Omental fat pad (tissue), 4 donors: ENCODE data around the gene THAP7. TPM values are rescaled to one million over a fixed set of nuclear protein-coding genes. Genes with fewer than 3 reads are reported as not detected.
"Not testable (repeated sequence)": the region's sequence is repeated elsewhere in the genome, so short reads cannot be mapped to it uniquely, and the experiment has no call there.

ENCODE experiments used
- ATAC-seq: fragments of 150-250 bp; one replicate; pipeline ENCODE4 v1.9.1; 2016; ENCODE audit warnings: mild to moderate bottlenecking, moderate library complexity; ENCODE audit not compliant: low FRiP score
- DNase-seq: peaks from one replicate; pipeline ENCODE4 v3.0.0-alpha.2; 2019; ENCODE audit warnings: low spot score
- total RNA-seq, 4 donors: library from RNA; depleted of rRNA; stranded (reverse); fragments of >200 nt; gene quantifications; one replicate each; pipeline ENCODE4 v1.1.0, GENCODE V29; 2016
- TF ChIP-seq, protein P1 (sequence below), 3 donors: fragments of 450-650 bp; IDR thresholded peaks; one replicate each; pipeline ENCODE4 v1.5.1; 2016 to 2017; ENCODE audit warnings: antibody characterized with exemption in 3 of 3, mild to moderate bottlenecking in 3 of 3, moderate library complexity in 2 of 3

The THAP7 gene, protein sequence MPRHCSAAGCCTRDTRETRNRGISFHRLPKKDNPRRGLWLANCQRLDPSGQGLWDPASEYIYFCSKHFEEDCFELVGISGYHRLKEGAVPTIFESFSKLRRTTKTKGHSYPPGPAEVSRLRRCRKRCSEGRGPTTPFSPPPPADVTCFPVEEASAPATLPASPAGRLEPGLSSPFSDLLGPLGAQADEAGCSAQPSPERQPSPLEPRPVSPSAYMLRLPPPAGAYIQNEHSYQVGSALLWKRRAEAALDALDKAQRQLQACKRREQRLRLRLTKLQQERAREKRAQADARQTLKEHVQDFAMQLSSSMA
- 10 to 100 TPM; 27.4 to 34.2 (median 32.8) TPM for total RNA-seq

DNA sequence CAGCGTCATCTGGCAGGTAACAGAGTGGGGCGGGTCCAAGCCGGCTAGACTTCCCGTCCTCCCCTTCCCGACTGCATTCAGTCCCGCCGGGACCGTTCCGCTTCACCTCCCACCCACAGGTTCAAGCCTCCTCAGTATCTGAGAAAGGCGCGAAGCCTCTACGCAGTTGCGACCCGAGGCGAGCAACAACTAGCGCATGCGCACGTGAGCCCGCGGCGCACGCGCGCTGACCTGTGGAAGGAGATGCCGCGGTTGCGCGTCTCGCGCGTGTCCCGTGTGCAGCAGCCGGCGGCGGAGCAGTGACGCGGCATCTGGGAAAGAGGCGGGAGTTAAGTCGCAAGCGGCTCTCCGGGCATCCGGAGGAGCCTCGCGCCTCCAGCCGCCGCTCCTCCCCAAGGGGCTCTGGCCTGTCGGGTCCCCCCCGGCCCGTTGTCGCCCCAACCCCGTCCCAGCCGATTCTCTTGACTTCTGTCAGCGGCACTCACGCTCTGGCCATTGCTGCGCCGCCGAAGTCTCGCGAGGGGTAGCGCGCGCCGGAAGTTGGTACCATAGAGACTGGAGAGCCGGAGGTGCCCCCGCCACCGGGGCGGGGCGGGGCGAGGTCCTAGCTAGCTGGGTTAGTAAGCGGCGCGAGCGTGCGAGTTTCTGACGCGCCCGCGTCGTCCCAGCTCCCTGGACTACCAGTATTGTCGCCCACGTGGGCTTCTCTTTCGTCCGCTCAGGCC is at the start of gene THAP7:
Gene THAP7 (minus strand): TSS at position 518 of the 725 bp plus-strand sequence. CDS start 207 bp downstream, at position 311.
- TF ChIP-seq, protein P1, sequence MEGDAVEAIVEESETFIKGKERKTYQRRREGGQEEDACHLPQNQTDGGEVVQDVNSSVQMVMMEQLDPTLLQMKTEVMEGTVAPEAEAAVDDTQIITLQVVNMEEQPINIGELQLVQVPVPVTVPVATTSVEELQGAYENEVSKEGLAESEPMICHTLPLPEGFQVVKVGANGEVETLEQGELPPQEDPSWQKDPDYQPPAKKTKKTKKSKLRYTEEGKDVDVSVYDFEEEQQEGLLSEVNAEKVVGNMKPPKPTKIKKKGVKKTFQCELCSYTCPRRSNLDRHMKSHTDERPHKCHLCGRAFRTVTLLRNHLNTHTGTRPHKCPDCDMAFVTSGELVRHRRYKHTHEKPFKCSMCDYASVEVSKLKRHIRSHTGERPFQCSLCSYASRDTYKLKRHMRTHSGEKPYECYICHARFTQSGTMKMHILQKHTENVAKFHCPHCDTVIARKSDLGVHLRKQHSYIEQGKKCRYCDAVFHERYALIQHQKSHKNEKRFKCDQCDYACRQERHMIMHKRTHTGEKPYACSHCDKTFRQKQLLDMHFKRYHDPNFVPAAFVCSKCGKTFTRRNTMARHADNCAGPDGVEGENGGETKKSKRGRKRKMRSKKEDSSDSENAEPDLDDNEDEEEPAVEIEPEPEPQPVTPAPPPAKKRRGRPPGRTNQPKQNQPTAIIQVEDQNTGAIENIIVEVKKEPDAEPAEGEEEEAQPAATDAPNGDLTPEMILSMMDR (IDR thresholded peaks at IDR 0.05): no peak
- DNase-seq (peak; percentile 92), ATAC-seq (peak; percentile 94)

DNA sequence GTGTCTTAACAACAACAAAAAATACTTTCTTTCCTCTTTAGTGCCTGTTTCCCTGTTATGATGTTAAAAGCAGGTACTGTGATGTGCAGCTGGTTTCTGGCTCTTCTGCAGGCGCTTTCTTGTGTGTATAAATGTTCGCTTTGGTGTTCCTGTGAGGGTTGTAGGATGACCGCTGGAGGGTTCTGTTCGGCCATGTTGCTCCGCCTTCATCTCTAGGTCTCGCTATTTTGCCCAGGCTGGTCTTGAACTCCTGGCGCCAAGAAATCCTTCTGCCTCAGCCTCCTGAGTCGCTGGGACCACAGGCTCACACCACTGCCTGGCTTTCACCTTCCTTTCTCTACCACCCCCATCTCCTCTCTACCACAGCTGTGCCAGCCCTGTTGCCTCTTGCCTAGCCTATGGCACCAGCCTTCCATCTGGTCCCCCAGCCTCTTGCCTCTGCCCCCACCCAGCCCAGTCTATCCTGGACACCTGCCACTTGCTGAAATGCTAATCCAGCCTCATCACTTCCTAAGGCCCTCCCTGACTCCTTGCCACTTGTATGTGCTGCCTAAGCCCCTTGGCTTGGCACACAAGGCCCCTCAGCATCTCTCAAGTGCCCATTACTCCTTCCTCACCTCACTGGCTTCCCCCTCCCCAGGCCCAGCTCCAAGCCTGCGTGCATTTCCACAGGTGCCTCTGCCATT is 49.4 kb upstream of the THAP7 start:
- TF ChIP-seq, protein P1 (IDR thresholded peaks at IDR 0.05): no peak
- no peak for ATAC-seq
- DNase-seq: no peak

DNA sequence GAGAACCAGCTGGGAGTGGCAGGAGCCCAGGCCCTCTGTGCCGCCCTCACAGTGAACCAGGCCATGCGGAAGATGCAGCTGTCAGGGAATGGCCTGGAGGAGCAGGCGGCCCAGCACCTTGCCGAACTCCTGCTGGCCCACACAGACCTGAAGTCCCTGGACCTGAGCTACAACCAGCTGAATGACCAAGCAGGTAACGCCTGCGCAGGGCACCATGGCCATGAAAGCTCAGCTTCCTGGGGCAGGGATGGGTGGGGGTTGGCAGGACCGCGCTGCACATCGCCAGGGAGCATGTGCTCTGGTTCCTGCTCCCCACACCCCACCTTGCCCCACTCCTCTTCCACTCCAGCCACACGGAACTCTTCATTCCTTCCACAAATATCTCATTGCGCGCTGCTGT is 47.0 kb upstream of the THAP7 start:
- not testable (repeated sequence) for DNase-seq, ATAC-seq

DNA sequence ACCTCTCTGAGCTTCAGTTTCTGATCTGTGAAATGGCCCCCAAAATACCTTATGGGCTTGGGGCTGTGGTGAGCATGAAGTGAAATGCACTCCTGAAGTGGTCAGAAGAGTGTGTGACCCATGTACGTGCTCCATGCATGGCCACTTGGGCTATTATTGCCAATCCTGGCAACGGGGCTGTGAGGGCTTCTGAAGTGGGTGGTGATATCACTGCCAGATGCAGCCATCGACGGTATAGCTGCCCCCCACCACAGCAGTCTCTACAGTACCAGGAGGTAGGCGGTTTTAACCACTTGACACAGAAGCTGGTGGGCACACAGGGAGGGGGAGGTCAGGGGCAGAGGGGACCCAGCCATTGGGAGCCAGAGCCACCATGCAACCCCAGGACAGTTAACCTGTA is 46.5 kb upstream of the THAP7 start:
- ATAC-seq, DNase-seq: not testable (repeated sequence)

DNA sequence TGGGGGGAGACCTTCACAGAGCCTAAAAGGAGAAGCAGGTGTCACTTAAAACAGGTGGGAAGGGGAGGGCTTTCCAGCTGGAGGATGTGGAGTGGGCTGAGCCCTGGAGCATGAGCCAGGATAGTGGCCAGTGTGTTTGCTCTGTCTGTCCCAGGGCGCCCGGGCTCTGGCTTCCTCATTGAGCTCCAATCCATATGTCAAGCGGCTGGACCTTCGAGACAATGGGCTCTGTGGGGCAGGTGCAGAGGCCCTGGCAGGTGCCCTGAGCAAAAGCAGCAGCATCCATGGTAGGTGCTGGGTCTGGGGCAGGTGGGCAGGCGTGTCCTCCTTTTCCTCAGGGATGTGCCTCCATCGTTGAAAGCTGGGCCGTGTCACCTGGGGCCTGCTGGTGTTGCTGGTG is 45.8 kb upstream of the THAP7 start:
- ATAC-seq (no peak), DNase-seq (no peak)
- TF ChIP-seq, protein P1 (IDR thresholded peaks at IDR 0.05): no peak

DNA sequence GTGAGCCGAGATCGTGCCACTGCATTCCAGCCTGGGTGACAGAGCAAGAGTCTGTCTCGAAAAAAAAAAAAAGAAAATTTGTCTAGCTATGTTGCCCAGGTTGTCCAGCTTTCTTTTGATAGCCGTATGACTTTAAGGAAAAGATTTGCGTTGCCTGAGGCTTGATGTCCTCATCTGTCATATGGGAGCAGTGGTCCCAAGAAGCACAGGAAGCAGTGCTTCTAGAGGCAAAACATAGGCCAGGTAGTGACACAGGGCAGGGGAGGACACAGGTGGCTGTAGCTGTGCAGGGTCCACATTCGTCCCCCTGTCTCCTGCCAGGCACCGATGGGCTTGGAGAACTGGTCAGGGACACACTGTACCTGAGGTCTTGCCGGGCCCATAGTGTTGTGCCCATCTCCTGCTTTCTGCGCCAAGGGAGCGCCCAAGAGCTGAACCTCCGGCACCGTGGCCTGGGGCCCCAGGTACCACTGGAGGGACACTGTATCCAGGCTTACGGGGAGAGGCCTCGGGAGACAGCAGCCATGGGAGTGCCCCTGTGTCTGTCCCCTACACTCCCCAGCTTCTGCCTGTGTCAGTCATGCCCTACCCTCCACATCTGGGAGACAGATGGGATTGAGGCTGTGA is 45.2 kb upstream of the THAP7 start:
- TF ChIP-seq, protein P1 (IDR thresholded peaks at IDR 0.05): no peak
- ATAC-seq: no peak
- DNase-seq: no peak

DNA sequence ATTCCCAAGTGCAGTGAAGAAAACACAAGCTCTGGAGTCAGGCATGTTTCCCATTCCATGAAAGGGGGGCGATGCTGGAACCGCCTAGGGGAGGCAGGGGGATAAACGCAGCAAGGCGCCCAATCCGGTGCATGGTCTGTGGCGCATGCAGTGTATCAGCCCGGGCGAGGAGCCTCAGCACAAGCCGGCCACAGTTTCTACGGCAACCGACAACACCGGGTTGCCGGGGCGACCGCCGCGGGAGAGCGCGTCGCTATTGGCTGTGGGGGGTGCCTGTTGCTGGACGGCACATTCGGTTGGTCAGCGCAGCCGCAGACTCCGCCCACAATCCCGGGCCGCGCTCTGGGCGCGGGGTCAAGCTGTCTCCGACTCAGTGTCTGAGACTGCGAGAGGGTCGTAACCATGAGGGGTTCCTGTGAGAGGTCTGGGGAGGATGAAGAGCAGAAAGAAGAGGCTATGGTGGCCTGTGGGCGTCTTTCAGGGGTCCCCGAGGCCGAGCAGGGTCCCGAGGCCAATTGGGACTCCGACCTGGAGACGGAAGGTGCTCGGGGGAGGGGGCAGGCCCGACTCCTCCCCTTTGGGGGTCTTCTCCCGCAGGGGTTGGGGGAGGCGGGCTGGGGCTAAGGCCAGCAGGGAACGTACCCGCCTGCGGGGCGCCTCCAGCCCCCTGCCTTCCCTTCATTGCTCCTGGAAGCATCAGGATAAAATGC is 43.8 kb upstream of the THAP7 start, which contains the start of gene LRRC74B:
Gene LRRC74B (plus strand): TSS at position 362 of the 710 bp plus-strand sequence. CDS start 41 bp downstream, at position 403.
- DNase-seq: peak; percentile 72
- TF ChIP-seq, protein P1 (IDR thresholded peaks at IDR 0.05): no peak
- ATAC-seq: peak; percentile 89
